HEK293T (cell line): ENCODE measurements around the gene MGAT5B.

Experiments
- BHLHE40 ChIP-seq: fragments of 450-650 bp; IDR thresholded peaks from 2 replicates; pipeline ENCODE4 v1.6.1; 2016; ENCODE audit warnings: mild to moderate bottlenecking, moderate library complexity, borderline replicate concordance
- ELF4 ChIP-seq: fragments of 450-650 bp; IDR thresholded peaks from 2 replicates; pipeline ENCODE4 v1.6.1; 2017; ENCODE audit warnings: antibody characterized with exemption
- FOXA1 ChIP-seq: fragments of 450-650 bp; IDR thresholded peaks from 2 replicates; pipeline ENCODE4 v1.6.1; 2016; ENCODE audit warnings: mild to moderate bottlenecking
- FOXK2 ChIP-seq: fragments of 450-650 bp; IDR thresholded peaks from 2 replicates; pipeline ENCODE4 v1.6.1; 2016; ENCODE audit warnings: mild to moderate bottlenecking
- FOXM1 ChIP-seq: fragments of 450-650 bp; IDR thresholded peaks from 2 replicates; pipeline ENCODE4 v1.6.1; 2017; ENCODE audit warnings: mild to moderate bottlenecking, borderline replicate concordance
- HDGF ChIP-seq: fragments of 450-650 bp; IDR thresholded peaks from 2 replicates; pipeline ENCODE4 v1.6.1; 2017; ENCODE audit warnings: antibody characterized with exemption, borderline replicate concordance
- LEF1 ChIP-seq: fragments of 450-650 bp; IDR thresholded peaks from 2 replicates; pipeline ENCODE4 v1.6.1; 2017; ENCODE audit warnings: mild to moderate bottlenecking, borderline replicate concordance
- NFRKB ChIP-seq: fragments of 450-650 bp; IDR thresholded peaks from 2 replicates; pipeline ENCODE4 v1.6.1; 2016; ENCODE audit warnings: mild to moderate bottlenecking, moderate library complexity
- PKNOX1 ChIP-seq: fragments of 450-650 bp; IDR thresholded peaks from 2 replicates; pipeline ENCODE4 v1.6.1; 2016
- SP1 ChIP-seq: fragments of 450-650 bp; IDR thresholded peaks from 2 replicates; pipeline ENCODE4 v1.6.1; 2017
- SUZ12 ChIP-seq: fragments of 450-650 bp; IDR thresholded peaks from 2 replicates; pipeline ENCODE4 v1.6.1; 2016; ENCODE audit warnings: mild to moderate bottlenecking
- TARDBP ChIP-seq: fragments of 450-650 bp; IDR thresholded peaks from 2 replicates; pipeline ENCODE4 v1.6.1; 2016

DNA sequence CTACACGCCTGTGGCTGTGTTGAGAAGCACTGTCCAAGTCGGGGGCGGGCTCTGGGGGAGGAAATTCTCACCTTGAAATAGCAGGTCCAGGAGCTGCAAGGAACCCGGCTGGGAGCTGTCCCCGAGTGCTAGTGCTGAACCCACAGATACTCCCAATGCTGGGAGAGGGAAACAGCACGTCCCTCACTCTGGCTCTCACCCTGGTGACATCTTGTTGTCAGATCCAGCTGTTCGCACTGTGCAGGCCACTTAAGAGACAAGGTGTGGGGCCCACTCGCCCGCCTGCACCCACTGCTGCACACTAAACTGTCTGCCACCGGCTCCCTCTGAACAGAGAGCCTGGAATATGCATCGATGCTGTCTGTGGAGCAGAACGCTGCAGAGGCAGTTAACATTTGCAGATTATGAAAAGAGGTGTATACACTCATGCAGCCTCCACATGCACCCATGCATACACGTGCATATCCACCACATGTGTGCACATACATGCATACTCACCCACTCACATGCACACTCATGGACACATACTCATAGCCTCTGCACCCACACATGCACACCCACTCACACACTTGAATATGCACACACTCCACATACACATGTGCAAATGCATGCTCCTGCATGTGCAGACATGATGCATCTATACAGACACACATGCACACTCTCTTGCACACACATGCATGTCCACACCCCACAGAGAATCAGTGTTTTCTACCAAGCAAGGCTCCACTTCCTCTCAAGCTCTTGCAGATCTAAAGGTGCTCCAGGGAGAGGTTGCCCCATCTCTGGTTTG is 42.0 kb downstream of the MGAT5B start:
- TF ChIP-seq NFRKB: no peak
- no peak for TF ChIP-seq FOXA1
- no peak for TF ChIP-seq PKNOX1
- no peak for TF ChIP-seq FOXM1
- TF ChIP-seq FOXK2: no peak
- no peak for TF ChIP-seq ELF4
- no peak for TF ChIP-seq SP1
- no peak for TF ChIP-seq BHLHE40
- TF ChIP-seq HDGF: no peak
- TF ChIP-seq LEF1: no peak
- TF ChIP-seq TARDBP: no peak
- no peak for TF ChIP-seq SUZ12
